Testis (tissue), 2 donors: Measurements from ENCODE around the gene BNC2.
"Not testable (repeated sequence)": the region's sequence is repeated elsewhere in the genome, so short reads cannot be mapped to it uniquely, and the experiment has no call there.

Source experiments
- POLR2A ChIP-seq: fragments of 450-650 bp; IDR thresholded peaks from one replicate; pipeline ENCODE4 v1.6.1; 2017; ENCODE audit warnings: antibody characterized with exemption, mild to moderate bottlenecking, moderate library complexity
- TF ChIP-seq, protein P1 (sequence below), 3 experiments: fragments of 450-650 bp in 2 of 3; fragments of 200-600 bp in 1 of 3; sonication (generic) in 1 of 3; IDR thresholded peaks; one replicate each; pipeline ENCODE4 v1.5.1; 2016 to 2019; ENCODE audit warnings: antibody characterized with exemption in 3 of 3, mild to moderate bottlenecking in 2 of 3, moderate library complexity in 1 of 3

DNA sequence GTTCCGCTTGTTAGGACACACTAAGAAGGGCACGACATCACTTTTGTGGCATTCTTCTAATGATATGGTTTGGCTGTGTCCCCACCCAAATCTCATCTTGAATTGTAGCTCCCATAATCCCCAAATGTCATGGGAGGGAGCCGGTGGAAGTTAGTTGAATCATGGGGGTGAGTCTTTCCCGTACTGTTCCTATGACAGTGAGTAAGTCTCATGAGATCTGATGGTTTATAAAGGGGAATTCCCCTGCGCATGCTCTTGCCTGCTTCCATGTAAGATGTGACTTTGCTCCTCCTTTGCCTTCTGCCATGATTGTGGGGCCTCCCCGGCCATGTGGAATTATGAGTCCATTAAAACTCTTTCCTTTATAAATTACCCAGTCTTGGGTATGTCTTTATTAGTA is 431.6 kb downstream of the BNC2 start:
- TF ChIP-seq, protein P1, sequence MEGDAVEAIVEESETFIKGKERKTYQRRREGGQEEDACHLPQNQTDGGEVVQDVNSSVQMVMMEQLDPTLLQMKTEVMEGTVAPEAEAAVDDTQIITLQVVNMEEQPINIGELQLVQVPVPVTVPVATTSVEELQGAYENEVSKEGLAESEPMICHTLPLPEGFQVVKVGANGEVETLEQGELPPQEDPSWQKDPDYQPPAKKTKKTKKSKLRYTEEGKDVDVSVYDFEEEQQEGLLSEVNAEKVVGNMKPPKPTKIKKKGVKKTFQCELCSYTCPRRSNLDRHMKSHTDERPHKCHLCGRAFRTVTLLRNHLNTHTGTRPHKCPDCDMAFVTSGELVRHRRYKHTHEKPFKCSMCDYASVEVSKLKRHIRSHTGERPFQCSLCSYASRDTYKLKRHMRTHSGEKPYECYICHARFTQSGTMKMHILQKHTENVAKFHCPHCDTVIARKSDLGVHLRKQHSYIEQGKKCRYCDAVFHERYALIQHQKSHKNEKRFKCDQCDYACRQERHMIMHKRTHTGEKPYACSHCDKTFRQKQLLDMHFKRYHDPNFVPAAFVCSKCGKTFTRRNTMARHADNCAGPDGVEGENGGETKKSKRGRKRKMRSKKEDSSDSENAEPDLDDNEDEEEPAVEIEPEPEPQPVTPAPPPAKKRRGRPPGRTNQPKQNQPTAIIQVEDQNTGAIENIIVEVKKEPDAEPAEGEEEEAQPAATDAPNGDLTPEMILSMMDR (IDR thresholded peaks at IDR 0.05): not testable (repeated sequence)
- not testable (repeated sequence) for TF ChIP-seq POLR2A
